H1 (cell line): ENCODE results near the gene RD3L. TPM values are rescaled to one million over a fixed set of nuclear protein-coding genes. Genes with fewer than 3 reads are reported as not detected.

ENCODE experiments used
- CTCF ChIA-PET: fragments of 300-600 bp; sonication (Branson Sonifier 250); formaldehyde crosslinking; loops from one replicate; lab custom pipeline; 2021; ENCODE audit not compliant: partially characterized antibody; lab: Charles Lee
- POLR2A ChIA-PET: fragments of 300-600 bp; sonication (Branson Sonifier 250); formaldehyde crosslinking; loops from one replicate; lab custom pipeline; 2021; ENCODE audit warnings: inconsistent platforms; ENCODE audit not compliant: partially characterized antibody; lab: Charles Lee
- DNase-seq, 2 experiments: peaks; one replicate each; pipeline versions ENCODE4 v3.0.0 to v3.0.0-alpha.2; 2010 to 2022; ENCODE audit warnings: low spot score in 2 of 2, low read depth in 1 of 2, mixed read lengths in 1 of 2
- FAIRE-seq: peaks from 2 replicates; lab custom pipeline; 2011; peaks lifted over from hg19 to GRCh38; lab: Jason Lieb, UNC
- H2AFZ ChIP-seq: 2 replicates; pipeline ENCODE4 v1.8.1; 2012; ENCODE audit warnings: low read length, inconsistent platforms
- H2AK5ac ChIP-seq: 2 replicates; pipeline ENCODE4 v1.6.1; 2013; ENCODE audit warnings: low read depth, low read length
- H2BK120ac ChIP-seq: replicated peaks from 2 replicates; pipeline ENCODE3; 2013; ENCODE audit warnings: low read depth, low read length, inconsistent platforms
- H2BK12ac ChIP-seq: 2 replicates; pipeline ENCODE4 v1.6.1; 2013; ENCODE audit warnings: low read depth, low read length
- H2BK15ac ChIP-seq: 2 replicates; pipeline ENCODE4 v1.6.1; 2013; ENCODE audit warnings: low read length
- H2BK20ac ChIP-seq: 2 replicates; pipeline ENCODE4 v1.6.1; 2013; ENCODE audit warnings: low read length
- H2BK5ac ChIP-seq: 2 replicates; pipeline ENCODE4 v1.6.1; 2013; ENCODE audit warnings: low read depth, low read length
- H3K14ac ChIP-seq: 2 replicates; pipeline ENCODE4 v1.6.1; 2013; ENCODE audit warnings: inconsistent platforms; ENCODE audit not compliant: insufficient read length
- H3K18ac ChIP-seq: 2 replicates; pipeline ENCODE4 v1.6.1; 2013; ENCODE audit warnings: low read length; ENCODE audit errors: extremely low read depth
- H3K23ac ChIP-seq: 2 replicates; pipeline ENCODE4 v1.6.1; 2013; ENCODE audit warnings: inconsistent platforms; ENCODE audit not compliant: insufficient read length
- H3K23me2 ChIP-seq: 2 replicates; pipeline ENCODE4 v1.6.1; 2013; ENCODE audit warnings: low read depth, low read length
- H3K27ac ChIP-seq: 2 replicates; pipeline ENCODE4 v1.6.1; 2011; ENCODE audit warnings: low read depth, low read length, inconsistent platforms
- H3K27me3 ChIP-seq, 4 experiments: replicated peaks in 1 of 4; 1 replicate in 1 of 4; 2 replicates in 3 of 4; pipeline versions ENCODE4 v1.6.1 to v1.8.1; 2011 to 2013; ENCODE audit warnings: low read length in 3 of 4, mild to moderate bottlenecking in 3 of 4, inconsistent platforms in 2 of 4, mixed read lengths in 2 of 4, moderate library complexity in 1 of 4; ENCODE audit not compliant: control insufficient read depth in 3 of 4, insufficient read depth in 3 of 4; ENCODE audit errors: extremely low read depth in 1 of 4
- H3K36me3 ChIP-seq, 4 experiments: 2 replicates each; pipeline versions ENCODE4 v1.6.1 to v1.8.1; 2011 to 2013; ENCODE audit warnings: mild to moderate bottlenecking in 4 of 4, low read length in 3 of 4, moderate library complexity in 2 of 4, control low read depth in 1 of 4, inconsistent platforms in 1 of 4; ENCODE audit not compliant: insufficient read depth in 4 of 4, control insufficient read depth in 2 of 4
- H3K4ac ChIP-seq: replicated peaks from 2 replicates; pipeline ENCODE3; 2013; ENCODE audit warnings: low read length, low read depth, mixed read lengths, inconsistent platforms; ENCODE audit not compliant: insufficient read length
- H3K4me1 ChIP-seq, 4 experiments: replicated peaks in 1 of 4; 1 replicate in 1 of 4; 2 replicates in 3 of 4; pipeline versions ENCODE4 v1.6.1 to v1.8.1; 2011 to 2013; ENCODE audit warnings: low read length in 3 of 4, inconsistent platforms in 2 of 4, mixed read lengths in 1 of 4; ENCODE audit not compliant: insufficient read depth in 4 of 4, control insufficient read depth in 3 of 4
- H3K4me2 ChIP-seq, 2 experiments: 2 replicates each; pipeline versions ENCODE4 v1.6.1 to v1.8.1; 2011 to 2013; ENCODE audit warnings: low read depth in 2 of 2, low read length in 2 of 2, control low read depth in 1 of 2, inconsistent platforms in 1 of 2, mild to moderate bottlenecking in 1 of 2; ENCODE audit not compliant: insufficient read depth in 1 of 2
- H3K4me3 ChIP-seq, 4 experiments: fragments of 200-600, 300-600 bp in 1 of 4; sonication (generic), shearing (Covaris generic), sonication (Bioruptor Twin) in 1 of 4; 2 replicates each; pipeline versions ENCODE4 v1.5.1 to v1.8.1; 2011 to 2016; ENCODE audit warnings: low read length in 4 of 4, low read depth in 3 of 4, control low read depth in 2 of 4, inconsistent platforms in 2 of 4, mild to moderate bottlenecking in 2 of 4, mixed read lengths in 1 of 4, moderate library complexity in 1 of 4; ENCODE audit not compliant: insufficient read depth in 2 of 4; ENCODE audit errors: extremely low read depth in 1 of 4
- H3K56ac ChIP-seq: replicated peaks from 2 replicates; pipeline ENCODE3; 2013; ENCODE audit warnings: low read depth, mild to moderate bottlenecking, mixed read lengths, low read length, inconsistent platforms; ENCODE audit not compliant: insufficient read length
- H3K79me1 ChIP-seq: 2 replicates; pipeline ENCODE4 v1.6.1; 2013; ENCODE audit warnings: low read depth, low read length, control low read depth
- H3K79me2 ChIP-seq, 2 experiments: 2 replicates each; pipeline versions ENCODE4 v1.6.1 to v1.8.1; 2012 to 2013; ENCODE audit warnings: low read length in 2 of 2, mild to moderate bottlenecking in 2 of 2, inconsistent platforms in 1 of 2; ENCODE audit not compliant: insufficient read depth in 2 of 2, control insufficient read depth in 1 of 2
- H3K9ac ChIP-seq, 4 experiments: replicated peaks in 1 of 4; 1 replicate in 1 of 4; 2 replicates in 3 of 4; pipeline versions ENCODE4 v1.6.1 to v1.8.1; 2011 to 2013; ENCODE audit warnings: low read depth in 3 of 4, low read length in 3 of 4, control low read depth in 2 of 4, mild to moderate bottlenecking in 2 of 4, moderate library complexity in 2 of 4, inconsistent platforms in 1 of 4; ENCODE audit errors: extremely low read depth in 1 of 4
- H3K9me3 ChIP-seq, 2 experiments: 2 replicates each; pipeline versions ENCODE4 v1.6.1 to v1.8.1; 2012 to 2013; ENCODE audit warnings: mild to moderate bottlenecking in 2 of 2, moderate library complexity in 2 of 2, control low read depth in 1 of 2, inconsistent platforms in 1 of 2, low read depth in 1 of 2, low read length in 1 of 2, mixed read lengths in 1 of 2; ENCODE audit not compliant: insufficient read depth in 2 of 2
- H4K20me1 ChIP-seq, 2 experiments: replicated peaks in 1 of 2; 2 replicates each; pipeline versions ENCODE3 to v1.8.1; 2011 to 2013; ENCODE audit warnings: inconsistent platforms in 2 of 2, low read length in 2 of 2, mild to moderate bottlenecking in 1 of 2; ENCODE audit not compliant: insufficient read depth in 2 of 2, control insufficient read depth in 1 of 2
- H4K5ac ChIP-seq: 2 replicates; pipeline ENCODE4 v1.6.1; 2013; ENCODE audit warnings: low read length, low read depth, mixed read lengths, inconsistent platforms; ENCODE audit not compliant: insufficient read length
- H4K8ac ChIP-seq: 2 replicates; pipeline ENCODE4 v1.8.0; 2013; ENCODE audit warnings: mild to moderate bottlenecking, moderate library complexity, low read length, inconsistent platforms; ENCODE audit not compliant: insufficient read depth; ENCODE audit errors: extremely low read depth
- H4K91ac ChIP-seq: replicated peaks from 2 replicates; pipeline ENCODE3; 2013; ENCODE audit warnings: low read length, mixed read lengths, inconsistent platforms; ENCODE audit not compliant: insufficient read length
- CBX8 ChIP-seq: fragments of 300-800, 300-1000 bp; sonication (generic); IDR thresholded peaks from 2 replicates; pipeline ENCODE4 v1.7.1; 2016; ENCODE audit warnings: low read depth, low read length, borderline replicate concordance
- CTCF ChIP-seq, 3 experiments: IDR thresholded peaks; 1 replicate in 2 of 3; 2 replicates in 1 of 3; pipeline versions ENCODE4 v1.5.1 to v1.6.1; 2011; ENCODE audit warnings: low read length in 3 of 3, mild to moderate bottlenecking in 3 of 3, inconsistent platforms in 2 of 3, low read depth in 1 of 3, moderate library complexity in 1 of 3; ENCODE audit not compliant: insufficient read depth in 1 of 3; ENCODE audit errors: control extremely low read depth in 1 of 3
- GABPA ChIP-seq: IDR thresholded peaks from 2 replicates; pipeline ENCODE4 v1.6.1; 2011; ENCODE audit warnings: mild to moderate bottlenecking, low read length, moderate library complexity, borderline replicate concordance; ENCODE audit not compliant: insufficient read depth
- JUND ChIP-seq: IDR thresholded peaks from 2 replicates; pipeline ENCODE4 v1.6.1; 2011; ENCODE audit warnings: mild to moderate bottlenecking, improper control_type of control experiment, low read length
- SP4 ChIP-seq: IDR thresholded peaks from 2 replicates; pipeline ENCODE4 v1.6.1; 2012; ENCODE audit warnings: low read length, inconsistent platforms
- YY1 ChIP-seq: IDR thresholded peaks from 2 replicates; pipeline ENCODE4 v1.6.1; 2011; ENCODE audit warnings: low read depth, mild to moderate bottlenecking, low read length
- WGBS, 2 experiments: shearing (Covaris generic) in 1 of 2; methylation state at CpG; one replicate each; pipeline versions ENCODE4 v1.1.6 to v1.1.7; 2013 to 2015; ENCODE audit warnings: low lambda C conversion rate in 2 of 2, mixed read lengths in 2 of 2, inconsistent platforms in 1 of 2, low coverage in 1 of 2, missing lambda C conversion rate in 1 of 2; ENCODE audit not compliant: insufficient replicate concordance in 2 of 2, insufficient coverage in 1 of 2, insufficient read length in 1 of 2; ENCODE audit errors: extremely low coverage in 1 of 2, missing lambda C conversion rate in 1 of 2; 5-methylcytosine and 5-hydroxymethylcytosine counted together
- long read RNA-seq, 2 experiments: library from RNA in 1 of 2; library from capped mRNA in 1 of 2; stranded (forward); transcript quantifications; one replicate each; pipeline ENCODE4 v2.0.0, GENCODE V29; 2021; ENCODE audit warnings: inconsistent platforms in 1 of 2
- polyA minus RNA-seq, 3 experiments: library from RNA; depleted of rRNA, polyadenylated mRNA; stranded (reverse); fragments of >200 nt; gene quantifications; 1 replicate in 2 of 3; 2 replicates in 1 of 3; pipeline ENCODE4 v1.2.3, GENCODE V29; 2011
- polyA plus RNA-seq, 7 experiments: library from polyadenylated mRNA; depleted of rRNA in 3 of 7; stranded (reverse) in 5 of 7; unstranded in 2 of 7; fragments of >200 nt in 5 of 7; fragments of 200-250 nt in 2 of 7; gene quantifications; 1 replicate in 5 of 7; 2 replicates in 1 of 7; 4 replicates in 1 of 7; pipeline versions ENCODE4 v1.2.1 to v1.2.3, GENCODE V29; 2011 to 2013; ENCODE audit warnings: missing spikeins in 2 of 7, mixed read lengths in 2 of 7
- total RNA-seq: library from RNA; stranded (reverse); fragmentation: NEBNext Ultra II Directional; extraction: Animal tissue kit (Norgen Biotek cat#: 25700); gene quantifications from 2 replicates; pipeline ENCODE4 v1.2.1, GENCODE V29; 2021

The RD3L gene
- total RNA-seq (not detected in 2 replicates), polyA plus RNA-seq (2011; rRNA removed) (not detected in 2 replicates), polyA minus RNA-seq (2011; rRNA and poly(A)+ RNA removed) (not detected in 2 replicates)
- not detected for polyA plus RNA-seq (2011; cell fraction: cytosol; rRNA removed)
- polyA plus RNA-seq (2011; cell fraction: nucleus; rRNA removed): not detected
- not detected in 4 replicates for polyA plus RNA-seq (2012, experiment 1 of 2)
- polyA plus RNA-seq (2012, experiment 2 of 2): not detected
- polyA plus RNA-seq (2013, experiment 1 of 2): not detected
- not detected for polyA plus RNA-seq (2013, experiment 2 of 2)
- polyA minus RNA-seq (2011; cell fraction: cytosol; rRNA and poly(A)+ RNA removed): not detected
- polyA minus RNA-seq (2011; cell fraction: nucleus; rRNA and poly(A)+ RNA removed): not detected
- long read RNA-seq, experiment 1: 0 reads
- long read RNA-seq, experiment 2: 0 reads

GRCh38 chr14:103941973-103942736 lies at the start of gene RD3L:
RD3L (minus strand) TSS chr14:103942529; CDS start chr14:103941695, 834 bp downstream.
- H3K18ac ChIP-seq: no peak within 1 kb of the TSS
- H3K27ac ChIP-seq: no peak within 1 kb of the TSS
- no peak within 1 kb of the TSS for H4K8ac ChIP-seq
- peaks cover 2% of the 10 kb centered on the region in 2 experiments; a peak in 2 of 4 replicates for H3K9me3 ChIP-seq
- no peak within 1 kb of the TSS for H2BK15ac ChIP-seq
- H3K23ac ChIP-seq: no peak within 1 kb of the TSS
- DNase-seq: no peak
- H3K14ac ChIP-seq: no peak within 1 kb of the TSS
- H3K79me1 ChIP-seq: no peaks in the 10 kb centered on the region
- no peak within 1 kb of the TSS for H3K56ac ChIP-seq
- H3K4me2 ChIP-seq: no peak within 1 kb of the TSS
- WGBS, 2 experiments: 90% methylated on average over 14 of the region's 14 CpGs; no CpG with 5 or more reads in 1 of the 2 experiments
- no peak within 1 kb of the TSS for H2BK12ac ChIP-seq
- ChIA-PET CTCF (interaction anchor here (0.8 to 1.9 kb wide), 11 partner anchors 11 to 133 kb away, joined by 3 to 8 read pairs (median 3); no protein-coding TSS in a partner anchor), POLR2A (interaction anchor here (1.2 kb wide), 1 partner anchor 11 kb away, joined by 3 read pairs; no protein-coding TSS in a partner anchor)
- H2BK20ac ChIP-seq: no peak within 1 kb of the TSS
- H2AK5ac ChIP-seq: no peak within 1 kb of the TSS
- no peak within 1 kb of the TSS for H4K91ac ChIP-seq
- H3K27me3 ChIP-seq: 0 out of 7 replicates have a peak, but pooled peaks cover 0 to 1% (median 0%) of the 10 kb centered on the region in 4 experiments
- H3K4ac ChIP-seq: no peak within 1 kb of the TSS
- H2BK120ac ChIP-seq: no peak within 1 kb of the TSS
- no peak within 1 kb of the TSS for H3K4me3 ChIP-seq
- H2AFZ ChIP-seq: no peak within 1 kb of the TSS
- no peak for FAIRE-seq
- H4K5ac ChIP-seq: no peak within 1 kb of the TSS
- no peaks in the 10 kb centered on the region for H3K79me2 ChIP-seq
- H4K20me1 ChIP-seq: no peaks in the 10 kb centered on the region
- no peak for TF ChIP-seq GABPA
- TF ChIP-seq CTCF (IDR thresholded peaks at IDR 0.05; ENCODE audit: control extremely low read depth in 1 of 3, insufficient read depth in 1 of 3, low read depth in 1 of 3, low read length in 3 of 3): no peak
- no peak for TF ChIP-seq CBX8
- no peak for TF ChIP-seq SP4
- TF ChIP-seq JUND: no peak
- TF ChIP-seq YY1: no peak
- no peak within 1 kb of the TSS for H3K9ac ChIP-seq
- H3K36me3 ChIP-seq: no peaks in the 10 kb centered on the region
- H3K4me1 ChIP-seq: no peaks in the 10 kb centered on the region
- H2BK5ac ChIP-seq: no peak within 1 kb of the TSS
- no peaks in the 10 kb centered on the region for H3K23me2 ChIP-seq
